ENCODE data around the gene SBNO1.
A peak's percentile ranks its signal among the peaks of the same experiment; 100 is the strongest.
"Not testable (repeated sequence)": the region's sequence is repeated elsewhere in the genome, so short reads cannot be mapped to it uniquely, and the experiment has no call there.

The SBNO1 gene

DNA sequence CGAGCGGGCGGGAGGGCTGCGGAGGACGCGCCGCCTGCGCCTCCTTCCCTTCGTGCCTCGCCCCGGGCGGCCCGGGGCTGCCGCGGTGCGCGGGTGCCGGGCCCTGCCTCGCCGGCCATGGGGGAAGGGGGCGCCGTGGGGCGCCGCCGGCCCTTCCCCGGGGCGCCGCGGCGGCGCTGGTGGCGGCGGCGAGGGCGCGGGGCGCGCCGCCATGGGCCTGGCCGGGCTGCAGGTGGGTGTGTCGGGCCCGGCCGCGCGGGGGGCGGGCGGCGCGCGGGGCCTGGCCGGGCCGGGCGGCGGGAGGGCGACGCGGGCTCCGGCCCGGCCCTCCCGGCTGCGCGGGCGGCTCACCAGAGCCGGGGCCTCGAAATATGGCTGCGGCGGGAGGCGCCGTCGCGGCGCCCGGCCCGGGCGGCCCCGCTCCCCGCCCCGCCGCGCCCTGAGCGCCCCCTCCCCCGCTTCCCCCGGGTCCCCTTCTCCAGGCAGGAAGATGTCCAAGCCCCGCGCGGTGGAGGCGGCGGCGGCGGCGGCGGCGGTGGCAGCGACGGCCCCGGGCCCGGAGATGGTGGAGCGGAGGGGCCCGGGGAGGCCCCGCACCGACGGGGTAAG lies 24.4 kb upstream of the SBNO1 start:
- no peak for DNase-seq (ENCODE audit: low read depth in 2 of 2)

DNA sequence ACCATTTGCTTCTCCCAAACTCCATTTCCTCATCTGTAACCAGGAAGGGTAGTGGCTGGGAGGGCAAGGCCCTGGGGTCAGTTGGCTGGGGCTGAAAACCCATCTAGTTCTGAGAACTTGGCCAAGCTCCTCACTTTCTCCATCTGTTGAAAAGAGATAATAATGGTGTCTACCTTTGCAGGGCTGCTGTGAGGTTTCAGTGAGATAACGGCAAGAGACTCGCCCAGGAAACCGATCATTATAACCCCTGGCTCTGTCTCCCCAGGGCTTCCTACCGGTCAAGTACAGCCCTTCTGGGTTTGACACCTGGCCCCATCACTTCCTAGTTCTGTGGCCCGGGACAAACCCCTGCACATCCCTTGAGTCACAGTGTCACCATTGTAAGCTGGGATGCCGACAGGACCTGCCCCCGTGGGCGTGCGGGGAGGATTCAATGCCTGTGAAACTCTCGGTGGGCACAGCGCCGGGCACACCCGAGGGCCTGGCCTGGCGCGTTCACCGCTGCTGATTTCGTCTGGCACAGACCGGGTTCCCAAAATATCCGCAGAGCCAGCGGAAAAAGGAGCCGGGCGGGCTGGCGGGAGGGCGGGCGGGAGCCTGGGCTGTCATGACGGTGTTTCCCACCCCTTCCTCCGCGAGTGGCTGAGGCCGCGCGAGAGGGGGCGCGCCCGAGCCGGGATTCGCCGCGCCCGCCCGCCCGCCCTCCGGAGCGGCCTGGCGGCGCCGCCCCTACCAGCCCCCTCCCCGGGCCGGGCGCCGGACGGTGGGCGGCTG lies 23.7 kb upstream of the SBNO1 start:
- peak; percentile 44 to 49 for DNase-seq (ENCODE audit: low read depth in 2 of 2)

DNA sequence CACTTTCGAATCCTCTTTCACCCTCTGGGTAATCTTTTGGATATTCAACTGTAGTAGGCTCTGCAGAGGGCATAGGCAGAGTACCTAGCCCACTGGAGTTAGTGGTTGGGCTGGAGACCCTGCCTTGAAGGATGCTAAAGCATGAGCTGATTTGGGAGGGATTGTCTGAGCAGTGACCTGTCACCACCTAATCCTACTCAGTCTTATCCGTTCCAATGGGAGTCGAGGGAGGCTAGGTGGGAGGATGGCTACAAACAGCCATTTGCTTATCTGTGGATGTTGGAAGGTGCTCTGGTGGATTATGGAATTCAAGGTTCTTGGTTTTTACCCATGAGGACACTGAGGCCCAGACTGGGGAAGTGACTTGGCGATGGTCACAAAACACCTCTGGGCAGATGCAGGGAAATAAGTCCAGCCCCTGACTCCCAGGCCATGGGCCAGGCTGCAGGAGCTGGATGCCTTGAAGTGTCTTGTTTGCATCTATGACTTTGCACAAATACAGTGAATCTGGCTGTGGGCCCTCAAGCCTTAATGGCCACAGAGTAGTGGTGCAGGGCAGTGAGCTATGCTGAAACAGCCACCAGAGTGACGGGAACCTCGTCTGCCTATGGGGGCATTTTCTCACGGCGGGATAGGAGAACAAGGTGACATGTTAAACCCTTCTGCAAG lies 23.0 kb upstream of the SBNO1 start:
- no peak for DNase-seq (ENCODE audit: low read depth in 2 of 2)

DNA sequence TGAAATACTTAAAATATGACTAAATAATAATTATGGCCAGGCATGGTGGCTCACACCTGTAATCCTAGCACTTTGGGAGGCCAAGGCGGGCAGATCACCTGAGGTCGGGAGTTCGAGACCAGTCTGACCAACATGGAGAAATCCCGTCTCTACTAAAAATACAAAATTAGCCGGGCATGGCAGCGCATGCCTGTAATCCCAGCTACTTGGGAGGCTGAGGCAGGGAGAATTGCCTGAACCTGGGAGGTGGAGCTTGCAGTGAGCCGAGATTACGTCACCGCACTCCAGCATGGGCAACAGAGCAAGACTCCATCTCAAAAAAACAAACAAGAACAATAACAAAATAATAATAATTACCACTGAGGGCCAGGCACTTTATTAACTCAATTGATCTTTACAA lies 20.9 kb upstream of the SBNO1 start:
- DNase-seq (ENCODE audit: low read depth in 2 of 2): not testable (repeated sequence)

DNA sequence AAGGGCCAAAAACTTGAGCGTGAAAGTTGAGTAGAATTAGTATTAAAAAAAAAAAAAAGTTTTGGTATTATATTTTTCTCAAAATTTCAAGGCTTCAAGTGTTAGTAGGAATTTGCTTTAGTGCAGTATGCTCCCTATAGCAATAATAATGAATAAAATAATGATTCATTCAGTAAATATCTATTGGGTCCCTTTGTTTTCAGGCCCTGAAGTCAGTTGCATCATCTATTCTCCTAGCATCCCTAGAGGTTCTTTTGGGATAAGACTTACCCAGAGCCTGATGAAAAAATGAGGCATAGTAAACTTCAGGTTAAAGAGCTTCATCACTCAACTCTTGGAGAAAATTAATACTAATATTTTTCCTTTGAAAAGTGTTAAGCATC lies 20.3 kb upstream of the SBNO1 start:
- DNase-seq (ENCODE audit: low read depth in 2 of 2): no peak

DNA sequence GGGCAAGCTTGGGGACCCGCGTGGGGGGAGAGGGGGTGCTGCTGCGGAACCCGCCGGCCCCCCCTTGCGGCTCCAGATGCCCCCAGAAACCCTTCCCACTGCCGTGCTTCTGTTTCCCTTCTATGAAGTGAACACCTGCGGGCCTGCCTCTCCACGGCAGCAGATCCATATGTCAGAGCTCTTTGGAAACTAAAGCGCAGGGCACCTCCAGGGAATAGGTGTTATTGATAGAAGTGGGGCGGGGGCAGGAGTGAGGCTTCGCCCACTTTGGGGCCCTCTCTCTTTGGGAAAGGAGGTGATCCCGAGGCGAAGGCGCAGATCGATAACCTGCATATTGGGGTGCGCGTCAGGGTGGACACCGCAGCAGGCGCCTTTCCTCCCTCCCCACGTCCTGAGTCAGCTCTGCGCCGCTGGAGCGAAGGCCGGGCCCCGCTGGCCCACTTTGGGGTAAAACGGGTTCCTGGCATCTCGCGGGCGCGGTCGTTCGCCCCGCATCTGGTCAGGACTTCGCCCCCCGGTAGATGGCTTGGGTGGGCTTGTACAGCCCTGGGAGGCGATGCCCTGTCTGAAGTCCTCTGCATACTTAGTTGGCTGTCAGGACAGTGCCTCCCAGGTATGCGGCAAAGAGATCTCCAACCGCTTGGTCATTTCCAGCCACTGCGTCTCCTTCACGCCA lies 19.8 kb upstream of the SBNO1 start:
- no peak for DNase-seq (ENCODE audit: low read depth in 2 of 2)

DNA sequence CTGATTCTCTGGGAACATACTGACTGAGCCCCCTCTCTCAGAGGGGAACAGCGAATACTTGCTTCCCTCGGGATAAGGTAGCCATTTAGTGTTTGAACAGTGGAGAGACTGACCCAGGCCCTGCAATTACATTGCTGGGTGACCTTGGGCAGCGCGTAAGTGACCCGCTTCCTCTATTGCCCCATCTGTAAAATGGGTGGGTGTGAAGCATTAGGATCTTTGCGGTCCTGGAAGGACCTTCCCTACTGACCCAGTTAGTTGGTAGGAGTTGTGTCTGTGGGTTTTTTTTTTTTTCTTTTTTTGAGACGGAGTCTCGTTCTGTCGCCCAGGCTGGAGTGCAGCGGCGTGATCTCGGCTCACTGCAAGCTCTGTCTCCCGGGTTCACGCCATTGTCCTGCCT lies 18.0 kb upstream of the SBNO1 start:
- DNase-seq (ENCODE audit: low read depth in 2 of 2): no peak

DNA sequence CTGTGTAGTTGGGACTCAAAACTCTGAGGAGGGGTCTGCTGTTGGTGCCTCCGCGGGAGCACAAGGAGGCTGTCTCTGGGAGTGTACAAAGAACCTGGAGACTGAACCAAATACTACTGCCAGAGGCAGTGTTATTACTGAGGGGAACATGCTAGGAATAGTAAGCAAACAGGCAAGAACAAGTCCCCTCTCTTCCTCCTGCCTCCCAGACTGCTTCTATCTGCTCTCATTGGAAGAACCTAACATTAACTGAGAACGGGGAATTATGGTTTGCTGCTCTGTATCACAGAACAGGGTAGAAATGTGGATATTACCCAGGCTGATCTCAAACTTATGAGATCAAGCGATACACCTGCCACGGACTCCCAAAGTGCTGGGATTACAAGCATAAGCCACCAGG lies 14.7 kb upstream of the SBNO1 start:
- DNase-seq (ENCODE audit: low read depth in 2 of 2): no peak

DNA sequence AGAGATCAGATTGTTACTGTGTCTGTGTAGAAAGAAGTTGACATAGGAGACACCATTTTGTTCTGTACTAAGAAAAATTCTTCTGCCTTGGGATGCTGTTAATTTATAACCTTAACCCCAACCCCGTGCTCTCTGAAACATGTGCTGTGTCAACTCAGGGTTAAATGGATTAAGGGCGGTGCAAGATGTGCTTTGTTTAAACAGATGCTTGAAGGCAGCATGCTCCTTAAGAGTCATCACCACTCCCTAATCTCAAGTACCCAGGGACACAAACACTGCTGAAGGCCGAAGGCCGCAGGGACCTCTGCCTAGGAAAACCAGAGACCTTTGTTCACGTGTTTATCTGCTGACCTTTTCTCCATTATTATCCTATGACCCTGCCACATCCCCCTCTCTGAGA lies 7.8 kb upstream of the SBNO1 start:
- not testable (repeated sequence) for DNase-seq (ENCODE audit: low read depth in 2 of 2)

DNA sequence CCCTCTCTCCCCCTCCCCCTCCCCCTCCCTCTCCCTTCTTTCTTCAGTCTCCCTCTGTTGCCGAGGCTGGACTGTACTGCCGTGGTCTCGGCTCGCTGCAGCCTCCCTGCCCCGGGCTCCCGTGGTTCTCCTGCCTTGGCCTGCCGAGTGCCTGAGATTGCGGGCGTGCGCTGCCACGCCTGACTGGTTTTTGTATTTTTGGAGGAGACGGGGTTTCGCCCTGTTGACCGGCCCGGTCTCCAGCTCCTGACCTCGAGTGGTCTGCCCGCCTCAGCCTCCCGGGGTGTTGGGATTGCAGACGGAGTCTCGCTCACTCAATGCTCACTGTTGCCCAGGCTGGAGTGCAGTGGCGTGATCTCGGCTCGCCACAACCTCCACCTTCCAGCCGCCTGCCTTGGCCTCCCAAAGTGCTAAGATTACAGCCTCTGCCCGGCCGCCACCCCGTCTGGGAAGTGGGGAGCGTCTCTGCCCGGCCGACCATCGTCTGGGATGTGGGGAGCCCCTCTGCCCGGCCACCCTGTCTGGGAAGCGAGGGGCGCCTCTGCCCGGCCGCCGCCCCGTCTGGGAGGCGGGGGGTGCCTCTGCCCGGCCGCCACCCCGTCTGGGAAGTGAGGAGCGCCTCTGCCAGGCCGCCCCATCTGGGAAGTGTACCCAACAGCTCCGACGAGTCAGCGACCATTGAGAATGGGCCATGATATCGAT lies 7.2 kb upstream of the SBNO1 start:
- not testable (repeated sequence) for DNase-seq (ENCODE audit: low read depth in 2 of 2)

DNA sequence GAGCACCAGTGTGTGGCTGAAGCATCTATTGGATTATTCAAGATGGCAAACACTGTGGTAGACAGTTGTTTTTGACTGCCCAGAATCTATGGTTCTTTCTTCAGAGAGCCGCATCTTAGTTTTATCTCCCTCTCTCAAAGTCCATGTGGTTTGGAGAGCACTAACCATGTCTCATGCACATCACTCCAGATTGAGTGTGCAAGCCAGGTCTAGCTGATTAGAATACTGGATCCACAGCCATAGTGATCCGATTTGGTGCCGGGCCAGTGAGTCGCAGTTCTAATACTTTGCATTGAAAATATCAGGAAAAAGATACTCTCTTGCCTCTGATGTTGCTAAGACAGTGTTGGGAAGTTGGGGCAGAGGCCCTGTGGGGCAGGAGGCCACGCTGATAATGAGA lies 4.6 kb upstream of the SBNO1 start:
- DNase-seq (ENCODE audit: low read depth in 2 of 2): no peak

DNA sequence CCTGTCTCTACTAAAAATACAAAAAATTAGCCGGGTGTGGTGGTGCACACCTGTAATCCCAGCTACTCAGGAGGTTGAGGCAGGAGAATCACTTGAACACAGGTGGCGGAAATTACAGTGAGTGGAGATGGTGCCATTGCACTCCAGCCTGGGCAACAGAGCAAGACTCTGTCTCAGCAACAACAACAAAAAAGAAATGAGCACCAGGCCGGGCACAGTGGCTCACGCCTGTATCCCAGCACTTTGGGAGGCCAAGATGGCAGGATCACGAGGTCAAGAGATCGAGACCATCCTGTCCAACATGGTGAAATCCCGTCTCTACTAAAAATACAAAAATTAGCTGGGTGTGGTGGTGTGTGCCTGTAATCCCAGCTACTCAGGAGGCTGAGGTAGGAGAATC lies 3.8 kb upstream of the SBNO1 start:
- DNase-seq (ENCODE audit: low read depth in 2 of 2): not testable (repeated sequence)

DNA sequence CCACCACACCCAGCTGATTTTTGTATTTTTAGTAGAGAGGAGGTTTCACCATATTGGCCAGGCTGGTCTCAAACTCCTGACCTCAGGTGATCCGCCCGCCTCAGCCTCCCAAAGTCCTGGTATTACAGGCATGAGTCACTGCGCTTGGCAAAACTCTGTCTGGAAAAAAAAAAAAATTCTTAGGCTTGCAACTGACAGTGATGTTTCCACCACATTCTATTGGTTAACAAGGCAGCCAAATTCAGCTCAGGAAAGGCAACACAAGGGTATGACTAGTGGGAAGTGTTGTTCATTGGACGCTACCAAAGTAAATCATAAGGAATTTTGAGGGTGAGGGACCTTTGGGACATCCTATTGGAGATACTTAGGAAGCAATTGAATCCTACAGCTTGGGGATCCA lies 2.9 kb upstream of the SBNO1 start:
- DNase-seq (ENCODE audit: low read depth in 2 of 2): no peak

DNA sequence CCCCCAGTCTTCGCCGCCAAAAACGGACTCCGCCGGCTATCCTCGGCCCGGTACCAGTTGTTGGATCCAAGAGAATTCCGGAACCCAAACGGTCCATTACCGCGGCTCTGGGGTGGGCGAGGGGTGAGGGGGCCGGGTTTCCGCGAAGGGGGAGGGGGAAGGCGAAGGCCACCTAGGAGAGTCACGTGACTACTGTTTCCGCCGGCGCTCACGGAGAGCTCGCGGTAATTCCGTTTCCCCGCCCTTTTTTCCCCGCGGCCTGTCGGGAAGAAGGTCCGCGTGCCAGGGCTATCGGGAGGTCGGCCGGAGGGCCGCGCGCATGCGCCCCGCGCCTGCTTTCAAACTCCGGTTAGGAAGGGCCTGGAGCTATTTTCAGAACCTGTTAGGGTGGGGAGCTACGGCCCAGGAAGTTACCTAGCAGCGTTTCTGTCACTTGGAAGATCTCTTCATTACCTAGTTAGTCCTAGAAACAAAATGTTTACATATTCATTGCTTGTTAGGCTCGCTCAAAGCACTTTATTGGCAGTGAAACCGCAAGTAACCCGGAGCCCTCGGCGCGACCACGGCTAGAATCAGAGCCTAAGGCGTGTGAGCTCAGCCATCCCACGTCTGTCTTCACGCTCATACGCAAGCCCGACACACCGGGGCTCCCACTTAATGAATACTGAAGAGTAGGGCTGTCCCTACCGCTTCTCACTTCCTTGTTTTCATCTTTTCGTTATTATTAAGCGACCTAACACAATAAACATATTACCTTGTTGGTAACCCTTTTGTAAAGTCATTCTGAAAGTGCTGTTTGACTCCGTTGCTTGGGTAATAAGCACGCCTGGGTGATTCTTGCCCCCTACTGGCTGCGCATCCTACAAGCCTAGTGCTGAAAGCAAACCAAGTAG lies 624 bp upstream of the SBNO1 start:
- DNase-seq (ENCODE audit: low read depth in 2 of 2): peak; percentile 94 to 97

DNA sequence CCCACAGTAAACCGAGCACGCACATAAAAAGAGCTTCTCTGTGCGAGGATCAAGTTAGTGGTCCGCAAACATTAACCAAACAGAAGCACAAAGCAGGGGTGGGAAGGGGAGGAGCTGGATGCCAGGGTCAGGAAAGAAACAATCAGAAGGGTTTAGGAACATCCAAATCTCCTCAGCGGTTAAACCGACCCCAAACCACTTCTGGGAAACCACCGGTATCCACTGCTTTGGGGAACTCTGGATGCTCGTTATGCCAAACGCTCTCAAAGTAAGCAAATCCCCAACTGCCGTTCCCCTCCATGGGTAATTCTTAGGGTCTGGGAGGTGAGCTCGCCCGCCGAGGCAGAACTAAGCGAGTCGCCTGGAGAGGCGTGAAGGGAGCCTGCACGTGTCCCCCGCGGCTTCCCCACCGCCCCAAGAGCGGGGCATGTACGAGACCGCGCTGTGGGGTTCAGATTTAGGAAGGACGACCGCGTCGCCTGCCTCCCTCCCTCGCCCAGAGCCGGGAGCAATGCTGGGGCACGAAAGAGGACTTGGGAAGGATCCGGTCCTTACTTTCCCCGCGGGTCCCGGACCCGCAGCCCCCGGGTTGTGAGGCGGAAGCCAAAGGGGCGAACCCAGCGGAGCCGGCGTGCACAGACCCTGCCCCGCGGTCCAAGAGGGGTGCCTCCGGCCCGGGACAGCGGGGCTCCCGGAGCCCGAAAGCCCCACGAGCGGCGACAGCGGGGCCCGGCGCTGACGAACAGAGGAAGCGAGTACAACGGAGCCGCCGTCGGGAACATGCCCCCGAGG lies 711 bp downstream of the SBNO1 start:
- DNase-seq (ENCODE audit: low read depth in 2 of 2): no peak

DNA sequence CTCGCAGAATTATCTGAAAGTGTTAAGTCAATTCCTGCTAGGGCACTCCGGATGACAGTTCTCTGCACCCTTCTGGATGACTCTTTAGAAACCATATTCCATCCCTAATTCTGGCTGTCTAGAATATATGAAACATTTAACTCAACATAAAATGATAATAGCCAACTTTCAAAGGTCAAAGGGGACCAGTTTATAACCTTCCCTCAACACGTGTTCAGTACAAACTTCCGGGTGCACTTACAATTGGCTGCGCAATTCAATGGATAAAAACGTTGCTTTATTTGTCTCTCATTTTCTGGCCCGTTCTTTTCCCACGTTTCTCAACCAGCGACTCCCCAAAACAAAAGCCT lies 1.3 kb downstream of the SBNO1 start:
- DNase-seq (ENCODE audit: low read depth in 2 of 2): no peak

DNA sequence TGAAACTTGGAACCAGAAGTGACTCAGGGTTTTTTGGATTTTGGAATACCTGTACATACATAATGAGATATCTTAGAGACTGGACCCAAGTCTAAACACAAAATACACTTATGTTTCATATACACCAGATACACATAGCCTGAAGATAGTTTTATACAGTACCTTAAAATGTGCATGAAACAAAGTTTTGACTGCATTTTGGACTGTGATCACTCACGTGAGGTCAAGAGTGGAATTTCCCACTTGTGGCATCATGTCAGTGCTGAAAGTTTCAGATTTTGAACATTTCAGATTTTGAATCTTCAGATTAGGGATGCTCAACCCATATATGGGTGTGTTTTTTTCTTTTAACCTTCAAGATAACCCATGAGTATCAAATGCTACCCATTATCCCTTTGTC lies 6.6 kb downstream of the SBNO1 start:
- no peak for DNase-seq (ENCODE audit: low read depth in 2 of 2)

DNA sequence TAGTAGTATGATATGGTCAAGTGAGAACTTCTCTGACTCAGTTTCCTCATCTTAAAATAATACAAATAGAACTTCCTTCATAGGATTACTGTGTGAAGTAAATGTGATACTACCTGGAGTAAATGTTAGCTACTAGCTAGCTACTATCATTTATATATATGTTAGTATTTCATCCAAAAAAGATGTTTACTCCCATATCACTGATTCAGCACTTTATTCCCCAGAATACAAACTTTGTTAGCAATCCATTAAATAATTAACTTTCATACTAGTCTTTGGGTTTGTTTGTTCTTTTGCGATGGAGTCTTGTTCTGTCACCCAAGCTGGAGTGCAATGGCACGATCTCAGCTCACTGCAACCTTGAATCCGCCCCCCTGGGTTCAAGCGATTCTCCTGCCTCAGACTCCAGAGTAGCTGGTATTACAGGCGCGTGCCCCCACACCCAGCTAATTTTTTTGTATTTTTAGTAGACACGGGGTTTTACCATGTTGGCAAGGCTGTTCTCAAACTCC lies 8.4 kb downstream of the SBNO1 start:
- DNase-seq (ENCODE audit: low read depth in 2 of 2): no peak

DNA sequence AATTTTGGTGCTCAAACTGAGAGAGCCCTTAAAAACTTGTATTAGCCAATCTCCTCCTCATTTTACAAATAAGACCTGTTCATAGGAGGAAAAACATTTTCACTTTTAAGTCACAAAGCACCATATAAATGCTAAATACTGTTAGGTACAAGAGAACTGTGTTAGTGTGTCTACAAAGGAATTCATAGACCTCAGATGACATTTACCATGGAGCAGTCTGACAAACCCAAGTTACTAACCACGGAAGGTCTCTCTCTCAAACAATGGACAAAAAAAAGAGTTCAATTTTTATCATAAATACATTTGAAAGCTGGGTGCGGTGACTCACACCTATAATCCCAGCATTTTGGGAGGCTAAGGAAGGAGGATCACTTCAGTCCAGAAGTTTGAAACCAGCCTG lies 10.0 kb downstream of the SBNO1 start:
- no peak for DNase-seq (ENCODE audit: low read depth in 2 of 2)

DNA sequence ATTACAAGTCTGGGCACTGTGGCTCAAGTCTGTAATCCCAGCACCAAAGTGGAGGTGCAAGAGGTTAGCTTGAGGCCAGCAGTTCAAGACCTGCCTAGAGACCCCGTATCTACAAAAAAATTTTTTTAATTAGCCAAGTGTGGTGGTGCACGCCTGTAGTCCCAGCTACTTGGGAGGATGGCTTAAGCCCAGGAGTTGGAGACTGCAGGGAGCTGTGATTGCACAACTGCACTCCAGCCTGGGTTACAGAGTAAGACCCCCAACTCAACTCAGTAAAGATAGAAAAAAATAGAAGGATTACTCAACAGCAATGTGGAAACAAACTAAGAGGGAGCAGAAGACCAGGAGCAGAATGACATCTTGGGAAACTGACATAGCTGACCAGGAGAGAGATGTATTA lies 13.3 kb downstream of the SBNO1 start:
- no peak for DNase-seq (ENCODE audit: low read depth in 2 of 2)

All from activated CD8-positive, alpha-beta memory T cell treated with anti-CD3 and anti-CD28 coated beads for 4 hours (primary cell).